ENCODE measurements around the gene KRTAP10-12.

DNA sequence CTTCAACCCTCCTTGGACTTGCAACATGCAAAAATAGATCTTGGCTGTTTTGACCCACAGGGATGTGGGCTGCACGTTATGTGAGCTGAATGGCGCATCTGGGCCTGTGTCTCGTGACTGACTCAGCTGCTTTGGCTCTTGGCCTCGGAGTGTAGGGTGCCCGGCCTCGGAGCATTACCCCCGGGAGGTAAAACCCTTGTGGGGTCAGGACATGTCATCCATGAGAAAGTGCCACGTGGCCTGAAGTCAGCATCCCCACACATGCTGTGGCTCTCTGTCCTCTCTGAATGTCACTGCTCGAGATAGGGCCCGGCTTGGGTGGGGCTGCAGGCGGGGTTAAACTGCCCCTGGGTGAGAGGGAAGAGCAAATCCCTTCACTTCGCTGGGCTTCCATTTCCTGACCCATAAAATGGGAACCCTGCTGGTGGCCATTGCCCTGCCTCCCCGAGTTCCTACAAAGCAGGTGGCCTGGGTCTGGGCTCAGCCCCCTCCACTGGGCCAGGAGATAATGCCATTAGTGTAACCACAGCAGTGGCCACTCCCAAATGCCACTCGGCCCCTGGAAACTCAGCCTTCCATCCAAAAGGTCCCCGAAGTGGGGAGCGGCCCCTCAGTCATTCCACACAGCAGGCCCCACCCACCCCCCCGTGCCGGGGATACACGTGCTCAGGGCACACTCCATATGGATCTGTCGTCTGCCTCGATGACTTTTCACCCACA, 37.2 kb downstream of the KRTAP10-12 start:
- TF ChIP-seq CTCF (IDR thresholded peaks at IDR 0.05) (no peak), POLR2A (IDR thresholded peaks at IDR 0.05) (no peak)

All from heart left ventricle (tissue), 13 donors.